Measurements from ENCODE around the gene KRT9.
"Not testable (repeated sequence)": the region's sequence is repeated elsewhere in the genome, so short reads cannot be mapped to it uniquely, and the experiment has no call there.

The KRT9 gene

GRCh38 chr17:41600318-41600717 lies 28.5 kb upstream of the KRT9 start:
- DNase-seq (ENCODE audit: low read depth in 3 of 3) = no peak

GRCh38 chr17:41599680-41600079 lies 27.8 kb upstream of the KRT9 start:
- no peak for DNase-seq (ENCODE audit: low read depth in 3 of 3)

GRCh38 chr17:41595585-41595984 lies 23.7 kb upstream of the KRT9 start:
- no peak for DNase-seq (ENCODE audit: low read depth in 3 of 3)

GRCh38 chr17:41594363-41594915 lies 22.6 kb upstream of the KRT9 start:
- DNase-seq (ENCODE audit: low read depth in 3 of 3) = no peak

- no peak for DNase-seq (ENCODE audit: low read depth in 3 of 3)
These were observed 21.6 kb upstream of the KRT9 start for GRCh38 chr17:41593306-41593981.

- no peak for DNase-seq (ENCODE audit: low read depth in 3 of 3)
These were observed 20.9 kb upstream of the KRT9 start for GRCh38 chr17:41592601-41593305.

- no peak for DNase-seq (ENCODE audit: low read depth in 3 of 3)
These were observed 17.4 kb upstream of the KRT9 start for GRCh38 chr17:41589301-41589700.

GRCh38 chr17:41588126-41588810 lies 16.4 kb upstream of the KRT9 start:
- DNase-seq (ENCODE audit: low read depth in 3 of 3) = no peak

- no peak for DNase-seq (ENCODE audit: low read depth in 3 of 3)
These were observed 15.1 kb upstream of the KRT9 start, which contains the start of gene KRT14 for GRCh38 chr17:41586863-41587495. KRT14 (minus strand) TSS chr17:41586895; CDS start chr17:41586834, 61 bp downstream.

- no peak for DNase-seq (ENCODE audit: low read depth in 3 of 3)
These were observed 13.6 kb upstream of the KRT9 start for GRCh38 chr17:41585301-41586056.

- not testable (repeated sequence) for DNase-seq (ENCODE audit: low read depth in 3 of 3)
These were observed 12.6 kb upstream of the KRT9 start for GRCh38 chr17:41584331-41584927.

- DNase-seq (ENCODE audit: low read depth in 3 of 3) = no peak
These were observed 11.6 kb upstream of the KRT9 start for GRCh38 chr17:41583137-41584127.

- not testable (repeated sequence) for DNase-seq (ENCODE audit: low read depth in 3 of 3)
These were observed 10.5 kb upstream of the KRT9 start for GRCh38 chr17:41582061-41582968.

- DNase-seq (ENCODE audit: low read depth in 3 of 3) = no peak
These were observed 9.7 kb upstream of the KRT9 start for GRCh38 chr17:41581366-41582060.

- DNase-seq (ENCODE audit: low read depth in 3 of 3) = no peak
These were observed 9.0 kb upstream of the KRT9 start for GRCh38 chr17:41580687-41581365.

GRCh38 chr17:41580244-41580575 lies 8.4 kb upstream of the KRT9 start:
- no peak for DNase-seq (ENCODE audit: low read depth in 3 of 3)

GRCh38 chr17:41579484-41580243 lies 7.8 kb upstream of the KRT9 start:
- DNase-seq (ENCODE audit: low read depth in 3 of 3) = peak; percentile 44 to 70 (median 66)
